Ishikawa (cell line): Measurements from ENCODE around the gene ERF.
A peak's percentile ranks its signal among the peaks of the same experiment; 100 is the strongest.

Experiments used
- CEBPB ChIP-seq: IDR thresholded peaks from 2 replicates; pipeline ENCODE4 v1.6.1; 2012
- CREB1 ChIP-seq: IDR thresholded peaks from 2 replicates; pipeline ENCODE4 v1.6.1; 2012; ENCODE audit warnings: low read depth
- EGR1 ChIP-seq: IDR thresholded peaks from 2 replicates; pipeline ENCODE4 v1.6.1; 2012
- EP300 ChIP-seq: IDR thresholded peaks from 2 replicates; pipeline ENCODE4 v1.6.1; 2012; ENCODE audit warnings: borderline replicate concordance
- FOXM1 ChIP-seq: IDR thresholded peaks from 2 replicates; pipeline ENCODE4 v1.6.1; 2012; ENCODE audit warnings: low read depth, borderline replicate concordance
- NFIC ChIP-seq: IDR thresholded peaks from 2 replicates; pipeline ENCODE4 v1.6.1; 2012
- RAD21 ChIP-seq: IDR thresholded peaks from 2 replicates; pipeline ENCODE4 v1.6.1; 2012; ENCODE audit warnings: low read depth
- TAF1 ChIP-seq: IDR thresholded peaks from 2 replicates; pipeline ENCODE4 v1.6.1; 2012; ENCODE audit warnings: low read depth, mild to moderate bottlenecking
- TCF12 ChIP-seq: IDR thresholded peaks from 2 replicates; pipeline ENCODE4 v1.6.1; 2012; ENCODE audit warnings: low read depth
- TEAD4 ChIP-seq: IDR thresholded peaks from 2 replicates; pipeline ENCODE4 v1.6.1; 2012
- YY1 ChIP-seq: IDR thresholded peaks from 2 replicates; pipeline ENCODE4 v1.6.1; 2012; ENCODE audit warnings: low read depth
- ZBTB7A ChIP-seq: IDR thresholded peaks from 2 replicates; pipeline ENCODE4 v1.6.1; 2012; ENCODE audit warnings: low read depth
- TF ChIP-seq, protein P1 (sequence below): IDR thresholded peaks from 2 replicates; pipeline ENCODE4 v1.6.1; 2012; ENCODE audit warnings: low read depth, mild to moderate bottlenecking
- TF ChIP-seq, protein P2 (sequence below): IDR thresholded peaks from 2 replicates; pipeline ENCODE4 v1.6.1; 2012
- TF ChIP-seq, protein P3 (sequence below): IDR thresholded peaks from 2 replicates; pipeline ENCODE4 v1.6.1; 2012

The ERF gene

DNA sequence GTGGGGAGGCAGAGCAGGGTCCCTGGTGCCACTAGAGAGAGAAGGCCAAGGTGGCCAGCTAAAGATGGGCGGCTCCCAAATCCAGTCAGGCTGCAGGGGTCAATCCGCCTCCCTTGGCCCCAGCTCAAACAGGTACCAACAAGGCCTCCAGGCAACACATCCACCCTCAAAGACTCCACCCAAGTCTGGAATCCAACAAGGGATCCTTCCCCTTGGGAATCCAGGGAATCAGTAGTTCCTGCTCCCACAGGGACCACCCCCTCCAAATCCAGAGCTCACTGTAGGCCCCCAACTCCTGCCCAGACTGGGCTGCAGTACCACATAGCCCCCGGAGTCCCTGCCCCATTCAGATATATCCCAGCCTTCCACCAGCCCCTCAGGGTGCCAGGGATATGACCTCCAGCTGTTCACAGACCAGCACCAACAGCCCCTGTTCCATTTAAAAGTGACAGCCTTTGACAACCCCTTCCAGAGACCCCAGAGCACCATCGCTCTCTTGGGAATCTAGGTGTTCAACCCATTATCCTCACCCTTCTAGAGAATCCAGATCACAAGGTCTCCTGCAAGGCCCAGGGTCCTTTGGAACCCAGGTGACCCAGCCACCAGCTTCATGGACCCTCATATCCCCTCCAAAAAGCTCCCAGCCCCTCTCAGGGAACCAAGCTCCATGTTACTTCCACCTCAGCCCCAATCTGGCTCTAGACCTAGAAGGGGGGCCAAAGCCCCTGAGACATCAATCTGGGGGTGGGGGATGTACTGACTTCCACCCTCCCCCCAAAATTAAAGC lies 3.2 kb downstream of the ERF start:
- 0 out of 2 replicates have a peak, but pooled peaks have one; percentile 2 for TF ChIP-seq ZBTB7A
- TF ChIP-seq RAD21, result no peak

DNA sequence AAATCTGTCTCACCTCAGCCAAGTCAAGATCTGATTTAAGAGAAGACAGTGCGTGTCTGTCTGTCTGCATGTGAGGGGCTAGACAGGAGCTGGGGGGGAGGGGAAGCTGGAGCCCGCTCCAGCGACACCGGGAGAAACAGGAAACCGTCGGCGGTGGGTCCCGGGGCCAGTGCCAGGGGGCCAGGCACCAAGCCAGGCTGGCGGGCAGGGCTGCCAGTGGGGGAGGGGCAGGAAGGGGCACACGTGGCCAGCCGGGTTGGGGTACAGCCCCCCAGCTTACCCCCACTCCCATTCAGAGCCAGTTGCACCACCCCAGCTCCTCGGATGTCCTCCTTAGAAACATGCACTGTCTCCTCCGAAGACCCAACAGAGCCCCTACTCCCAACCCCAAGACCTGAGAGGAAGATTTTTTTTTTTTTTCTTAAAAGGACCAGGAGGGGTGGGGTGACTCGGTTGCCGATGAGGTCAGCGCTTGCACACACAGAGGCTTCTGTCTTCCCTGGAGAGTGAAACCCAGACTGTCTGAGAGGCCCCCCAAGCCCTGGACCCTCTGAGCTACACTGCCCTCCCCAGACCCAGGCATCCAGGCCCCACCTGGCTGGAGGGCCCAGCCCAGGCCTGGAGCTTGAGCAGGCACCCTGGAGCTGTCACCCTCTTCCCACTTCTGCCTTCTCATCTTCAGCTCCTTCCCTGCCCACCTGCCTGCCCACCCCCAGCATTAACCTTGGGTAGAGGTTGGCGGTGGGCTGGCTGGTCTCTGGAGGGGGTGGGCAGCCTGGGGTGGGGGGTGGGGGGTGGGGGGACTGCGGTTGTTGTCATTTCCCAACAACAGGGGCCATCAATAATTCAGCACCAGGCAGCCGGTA lies 4.0 kb downstream of the ERF start:
- TF ChIP-seq TCF12 (no peak), YY1 (no peak), TEAD4 (no peak), EGR1 (no peak), CEBPB (no peak), EP300 (no peak), NFIC (no peak), CREB1 (no peak), FOXM1 (no peak), TAF1 (no peak), RAD21 (no peak), ZBTB7A (no peak)
- TF ChIP-seq, protein P1, sequence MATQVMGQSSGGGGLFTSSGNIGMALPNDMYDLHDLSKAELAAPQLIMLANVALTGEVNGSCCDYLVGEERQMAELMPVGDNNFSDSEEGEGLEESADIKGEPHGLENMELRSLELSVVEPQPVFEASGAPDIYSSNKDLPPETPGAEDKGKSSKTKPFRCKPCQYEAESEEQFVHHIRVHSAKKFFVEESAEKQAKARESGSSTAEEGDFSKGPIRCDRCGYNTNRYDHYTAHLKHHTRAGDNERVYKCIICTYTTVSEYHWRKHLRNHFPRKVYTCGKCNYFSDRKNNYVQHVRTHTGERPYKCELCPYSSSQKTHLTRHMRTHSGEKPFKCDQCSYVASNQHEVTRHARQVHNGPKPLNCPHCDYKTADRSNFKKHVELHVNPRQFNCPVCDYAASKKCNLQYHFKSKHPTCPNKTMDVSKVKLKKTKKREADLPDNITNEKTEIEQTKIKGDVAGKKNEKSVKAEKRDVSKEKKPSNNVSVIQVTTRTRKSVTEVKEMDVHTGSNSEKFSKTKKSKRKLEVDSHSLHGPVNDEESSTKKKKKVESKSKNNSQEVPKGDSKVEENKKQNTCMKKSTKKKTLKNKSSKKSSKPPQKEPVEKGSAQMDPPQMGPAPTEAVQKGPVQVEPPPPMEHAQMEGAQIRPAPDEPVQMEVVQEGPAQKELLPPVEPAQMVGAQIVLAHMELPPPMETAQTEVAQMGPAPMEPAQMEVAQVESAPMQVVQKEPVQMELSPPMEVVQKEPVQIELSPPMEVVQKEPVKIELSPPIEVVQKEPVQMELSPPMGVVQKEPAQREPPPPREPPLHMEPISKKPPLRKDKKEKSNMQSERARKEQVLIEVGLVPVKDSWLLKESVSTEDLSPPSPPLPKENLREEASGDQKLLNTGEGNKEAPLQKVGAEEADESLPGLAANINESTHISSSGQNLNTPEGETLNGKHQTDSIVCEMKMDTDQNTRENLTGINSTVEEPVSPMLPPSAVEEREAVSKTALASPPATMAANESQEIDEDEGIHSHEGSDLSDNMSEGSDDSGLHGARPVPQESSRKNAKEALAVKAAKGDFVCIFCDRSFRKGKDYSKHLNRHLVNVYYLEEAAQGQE, result no peak
- TF ChIP-seq, protein P2, sequence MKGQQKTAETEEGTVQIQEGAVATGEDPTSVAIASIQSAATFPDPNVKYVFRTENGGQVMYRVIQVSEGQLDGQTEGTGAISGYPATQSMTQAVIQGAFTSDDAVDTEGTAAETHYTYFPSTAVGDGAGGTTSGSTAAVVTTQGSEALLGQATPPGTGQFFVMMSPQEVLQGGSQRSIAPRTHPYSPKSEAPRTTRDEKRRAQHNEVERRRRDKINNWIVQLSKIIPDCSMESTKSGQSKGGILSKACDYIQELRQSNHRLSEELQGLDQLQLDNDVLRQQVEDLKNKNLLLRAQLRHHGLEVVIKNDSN, result no peak
- TF ChIP-seq, protein P3, sequence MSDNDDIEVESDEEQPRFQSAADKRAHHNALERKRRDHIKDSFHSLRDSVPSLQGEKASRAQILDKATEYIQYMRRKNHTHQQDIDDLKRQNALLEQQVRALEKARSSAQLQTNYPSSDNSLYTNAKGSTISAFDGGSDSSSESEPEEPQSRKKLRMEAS, result no peak

DNA sequence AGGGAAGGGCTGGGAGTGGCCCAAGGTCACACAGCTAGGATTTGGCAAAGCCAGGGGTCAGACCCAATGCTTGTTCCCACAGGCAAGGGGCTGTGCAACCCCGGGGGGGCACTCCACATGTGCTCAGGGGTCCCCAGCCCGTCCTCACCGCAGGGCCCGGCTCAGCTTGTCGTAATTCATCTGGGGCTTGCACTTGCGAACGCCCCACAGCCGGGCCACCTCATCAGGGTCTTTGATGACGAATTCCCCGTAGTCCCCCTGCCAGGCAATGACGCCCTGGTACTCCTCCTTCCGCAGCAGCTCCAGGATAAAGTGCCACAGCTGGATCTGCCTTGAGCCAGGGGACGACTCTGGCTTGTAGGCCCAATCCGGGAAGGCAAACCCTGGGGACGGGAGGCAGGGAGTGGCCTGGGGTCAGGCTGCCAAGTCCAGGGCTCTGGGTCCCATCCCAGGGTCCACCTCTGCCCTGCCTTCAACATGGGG lies 4.7 kb downstream of the ERF start:
- TF ChIP-seq RAD21, result no peak

DNA sequence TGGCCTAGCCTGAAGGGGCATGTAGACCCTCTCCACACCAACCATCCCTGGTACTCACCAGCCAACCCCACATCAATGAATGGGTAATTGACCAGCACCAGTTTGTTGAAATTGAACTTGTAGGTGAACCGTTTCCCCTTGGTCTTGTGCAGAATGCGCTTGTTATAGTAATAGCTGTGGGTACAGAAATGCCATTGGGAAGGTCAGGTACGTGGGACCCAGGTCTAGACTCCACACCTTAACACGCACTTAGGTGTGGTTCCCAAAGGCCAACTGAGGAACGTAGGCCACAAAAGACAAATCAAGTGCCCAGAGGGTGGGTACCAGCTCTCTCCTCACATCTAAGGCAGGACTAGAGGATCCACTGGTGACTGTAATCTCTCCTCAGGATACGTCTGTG lies 5.2 kb downstream of the ERF start:
- no peak for TF ChIP-seq TCF12
- TF ChIP-seq CREB1, result no peak
- TF ChIP-seq, protein P2, result no peak
- no peak for TF ChIP-seq RAD21
- no peak for TF ChIP-seq YY1
- no peak for TF ChIP-seq FOXM1
- TF ChIP-seq CEBPB, result no peak
- no peak for TF ChIP-seq ZBTB7A
- TF ChIP-seq NFIC, result no peak

DNA sequence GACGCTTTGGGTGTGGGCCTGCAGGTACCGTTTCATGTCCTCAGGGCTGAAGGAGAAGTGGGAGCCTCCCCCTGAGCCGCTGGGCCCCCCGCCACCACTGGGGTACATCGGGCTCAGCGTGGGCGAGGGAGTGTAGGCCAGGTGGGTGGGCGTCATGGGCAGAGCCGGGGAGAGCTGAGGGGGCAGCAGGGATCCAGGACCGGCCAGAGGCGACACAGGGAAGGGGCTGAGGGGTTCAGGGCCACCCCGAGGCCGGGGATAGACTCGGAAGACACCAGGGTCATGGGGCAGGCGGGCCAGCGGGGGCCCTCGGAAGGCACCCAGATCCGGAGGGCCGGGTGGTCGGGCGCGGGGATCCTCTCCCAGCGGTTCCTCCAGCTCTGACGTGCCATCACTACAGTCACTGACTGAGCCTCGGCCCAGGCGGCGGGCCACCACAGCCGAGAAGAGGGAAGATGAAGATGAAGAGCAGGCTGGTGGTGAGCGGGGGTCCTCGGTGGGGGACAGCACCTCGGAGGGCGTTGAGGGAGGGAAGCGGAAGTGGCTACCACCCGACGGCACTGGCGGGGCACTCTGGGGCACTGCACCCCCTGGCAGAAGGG lies 5.7 kb downstream of the ERF start:
- TF ChIP-seq NFIC (no peak), CREB1 (no peak), CEBPB (no peak), TEAD4 (no peak), TCF12 (no peak), EP300 (no peak), ZBTB7A (no peak; the same call in 1 of the 2 replicates), YY1 (no peak), RAD21 (no peak), EGR1 (no peak), FOXM1 (no peak), TAF1 (no peak)
- TF ChIP-seq, protein P3, result no peak
- TF ChIP-seq, protein P2, result no peak
- TF ChIP-seq, protein P1, result no peak
